ENCODE data around the gene GYPA. TPM values are rescaled to one million over a fixed set of nuclear protein-coding genes. Genes with fewer than 3 reads are reported as not detected.
A peak's percentile ranks its signal among the peaks of the same experiment; 100 is the strongest.

The GYPA gene
- total RNA-seq, 1 experiment from 2014 or later: not detected

- peaks cover 25% of the 10 kb centered on the region for H3K27me3 ChIP-seq (ENCODE audit: low read length)
- no peaks in the 10 kb centered on the region for H3K9me3 ChIP-seq (ENCODE audit: low read length)
- H2AFZ ChIP-seq (ENCODE audit: low read length): no peak overlapping the region
- H3K27ac ChIP-seq (ENCODE audit: low read length): no peak overlapping the region
- intact Hi-C loops (cut with micrococcal nuclease): loop anchor here (1.0 to 10.0 kb wide), 6 partner anchors 180 to 1433 kb away; no protein-coding TSS in a partner anchor
- no peak overlapping the region for H3K4me2 ChIP-seq (ENCODE audit: low read length)
- H3K36me3 ChIP-seq (ENCODE audit: low read depth, low read length): no peaks in the 10 kb centered on the region
- H3K4me1 ChIP-seq (ENCODE audit: insufficient read depth, low read length): no peaks in the 10 kb centered on the region
- H3K4me3 ChIP-seq (ENCODE audit: low read length): no peak overlapping the region
- no peak overlapping the region for H3K9ac ChIP-seq (ENCODE audit: low read length)
- ATAC-seq (peak; percentile 80), DNase-seq (peak; percentile 81)
- no peaks in the 10 kb centered on the region for H4K20me1 ChIP-seq (ENCODE audit: low read length)
- no peaks in the 10 kb centered on the region for H3K9me2 ChIP-seq (replicated peaks; ENCODE audit: low read length)
- BruUV-seq (replicated peaks): no TSS peak
- ChIA-PET CTCF (interaction anchor here (0.6 kb wide), 1 partner anchor 764 kb away, joined by 3 read pairs; no protein-coding TSS in a partner anchor), POLR2A (ENCODE audit: unreplicated experiment) (no interaction called here)
- TF ChIP-seq EZH2phosphoT487 (IDR thresholded peaks at IDR 0.05; ENCODE audit: borderline replicate concordance, low read length) (no peak), CTCF (conservative IDR thresholded peaks at IDR 0.05; ENCODE audit: low read depth, low read length) (peak; percentile 74)
- no peaks in the 10 kb centered on the region for H3F3A ChIP-seq (ENCODE audit: low read length, unreplicated experiment)
- H3K79me2 ChIP-seq (ENCODE audit: low read length): no peaks in the 10 kb centered on the region
These were observed 34.0 kb upstream of the GYPA start for GRCh38 chr4:144174401-144175067.

- ChIA-PET POLR2A (ENCODE audit: unreplicated experiment) (no interaction called here), CTCF (no interaction called here)
- H3K9ac ChIP-seq (ENCODE audit: low read length): no peak overlapping the region
- TF ChIP-seq EZH2phosphoT487 (IDR thresholded peaks at IDR 0.05; ENCODE audit: borderline replicate concordance, low read length) (no peak), EZH2 (IDR thresholded peaks at IDR 0.05; ENCODE audit: low read length, unreplicated experiment) (no peak), CTCF (conservative IDR thresholded peaks at IDR 0.05; ENCODE audit: low read depth, low read length) (no peak)
- no peak for ATAC-seq
- no peaks in the 10 kb centered on the region for H3K9me3 ChIP-seq (ENCODE audit: low read length)
- no peak overlapping the region for H3K27ac ChIP-seq (ENCODE audit: low read length)
- peaks cover 29% of the 10 kb centered on the region for H3K27me3 ChIP-seq (ENCODE audit: low read length)
- H3K9me2 ChIP-seq (replicated peaks; ENCODE audit: low read length): no peaks in the 10 kb centered on the region
- no peaks in the 10 kb centered on the region for H4K20me1 ChIP-seq (ENCODE audit: low read length)
- H3K79me2 ChIP-seq (ENCODE audit: low read length): no peaks in the 10 kb centered on the region
- no peak overlapping the region for H3K4me3 ChIP-seq (ENCODE audit: low read length)
- no TSS peak for BruUV-seq (replicated peaks)
- no peak overlapping the region for H2AFZ ChIP-seq (ENCODE audit: low read length)
- DNase-seq: no peak
- no peaks in the 10 kb centered on the region for H3F3A ChIP-seq (ENCODE audit: low read length, unreplicated experiment)
- H3K4me2 ChIP-seq (ENCODE audit: low read length): no peak overlapping the region
- H3K4me1 ChIP-seq (ENCODE audit: insufficient read depth, low read length): no peaks in the 10 kb centered on the region
- H3K36me3 ChIP-seq (ENCODE audit: low read depth, low read length): no peaks in the 10 kb centered on the region
- intact Hi-C loops (cut with micrococcal nuclease): loop anchor here (5.0 to 10.0 kb wide), 2 partner anchors 183 to 1436 kb away; no protein-coding TSS in a partner anchor
These were observed 31.2 kb upstream of the GYPA start for GRCh38 chr4:144171697-144172096.

- Histone ChIP-seq H3K27me3 (ENCODE audit: low read length) (peaks cover 29% of the 10 kb centered on the region), H4K20me1 (ENCODE audit: low read length) (no peaks in the 10 kb centered on the region), H3K9me3 (ENCODE audit: low read length) (no peaks in the 10 kb centered on the region), H3K9me2 (replicated peaks; ENCODE audit: low read length) (no peaks in the 10 kb centered on the region), H3K9ac (ENCODE audit: low read length) (no peak overlapping the region), H3K4me3 (ENCODE audit: low read length) (no peak overlapping the region), H3K79me2 (ENCODE audit: low read length) (no peaks in the 10 kb centered on the region), H3K4me1 (ENCODE audit: insufficient read depth, low read length) (no peaks in the 10 kb centered on the region), H3K4me2 (ENCODE audit: low read length) (no peak overlapping the region), H2AFZ (ENCODE audit: low read length) (no peak overlapping the region), H3K36me3 (ENCODE audit: low read depth, low read length) (no peaks in the 10 kb centered on the region), H3F3A (ENCODE audit: low read length, unreplicated experiment) (no peaks in the 10 kb centered on the region), H3K27ac (ENCODE audit: low read length) (no peak overlapping the region)
- no peak for ATAC-seq
- ChIA-PET CTCF (no interaction called here), POLR2A (ENCODE audit: unreplicated experiment) (no interaction called here)
- intact Hi-C loops (cut with micrococcal nuclease): no loop called here
- no peak for TF ChIP-seq EZH2phosphoT487 (IDR thresholded peaks at IDR 0.05; ENCODE audit: borderline replicate concordance, low read length)
- TF ChIP-seq CTCF (conservative IDR thresholded peaks at IDR 0.05; ENCODE audit: low read depth, low read length): no peak
- TF ChIP-seq EZH2 (IDR thresholded peaks at IDR 0.05; ENCODE audit: low read length, unreplicated experiment): no peak
- no TSS peak for BruUV-seq (replicated peaks)
- no peak for DNase-seq
These were observed 28.7 kb upstream of the GYPA start for GRCh38 chr4:144169211-144169610.
